Spleen (tissue), 11 donors: ENCODE measurements around the gene TAF11L2. TPM values are rescaled to one million over a fixed set of nuclear protein-coding genes. Genes with fewer than 3 reads are reported as not detected.
"Not testable (repeated sequence)": the region's sequence is repeated elsewhere in the genome, so short reads cannot be mapped to it uniquely, and the experiment has no call there.

Experiments
- DNase-seq: peaks from one replicate; pipeline ENCODE4 v3.0.0-alpha.2; 2020
- H3K27ac ChIP-seq, 8 donors: fragments of 200-600 bp; sonication (generic) in 7 of 8; 1 replicate in 4 of 8; 2 replicates in 4 of 8; pipeline versions ENCODE4 v1.5.0 to v1.8.0; 2016 to 2021; ENCODE audit warnings: inconsistent platforms in 4 of 8, mild to moderate bottlenecking in 4 of 8, moderate library complexity in 1 of 8
- H3K27me3 ChIP-seq, 7 donors: fragments of 200-600 bp; sonication (generic) in 6 of 7; replicated peaks in 1 of 7; 1 replicate in 4 of 7; 2 replicates in 3 of 7; pipeline versions ENCODE4 v1.5.0 to v1.8.0; 2016 to 2021; ENCODE audit warnings: inconsistent platforms in 3 of 7, mild to moderate bottlenecking in 1 of 7
- H3K36me3 ChIP-seq, 6 donors: fragments of 200-600 bp; sonication (generic) in 5 of 6; 1 replicate in 4 of 6; 2 replicates in 2 of 6; pipeline versions ENCODE4 v1.5.0 to v1.8.0; 2016 to 2021; ENCODE audit warnings: inconsistent platforms in 2 of 6
- H3K4me1 ChIP-seq, 6 donors: fragments of 200-600 bp; sonication (generic) in 5 of 6; 1 replicate in 3 of 6; 2 replicates in 3 of 6; pipeline versions ENCODE4 v1.5.0 to v1.8.0; 2016 to 2021; ENCODE audit warnings: inconsistent platforms in 3 of 6
- H3K4me3 ChIP-seq, 8 donors: fragments of 200-600 bp; sonication (generic) in 7 of 8; 1 replicate in 4 of 8; 2 replicates in 4 of 8; pipeline versions ENCODE4 v1.5.0 to v1.8.0; 2016 to 2021; ENCODE audit warnings: inconsistent platforms in 4 of 8, mild to moderate bottlenecking in 4 of 8, moderate library complexity in 2 of 8
- H3K9me3 ChIP-seq, 8 donors: fragments of 200-600 bp; sonication (generic) in 7 of 8; 1 replicate in 4 of 8; 2 replicates in 4 of 8; pipeline versions ENCODE4 v1.5.0 to v1.8.0; 2016 to 2021; ENCODE audit warnings: inconsistent platforms in 4 of 8
- CTCF ChIP-seq, 11 experiments: fragments of 200-600 bp in 7 of 11; fragments of 450-650 bp in 4 of 11; sonication (generic) in 4 of 11; IDR thresholded peaks in 8 of 11; conservative IDR thresholded peaks in 3 of 11; 1 replicate in 7 of 11; 2 replicates in 4 of 11; pipeline versions ENCODE4 v1.4.0 to v1.8.0; 2016 to 2021; ENCODE audit warnings: antibody characterized with exemption in 11 of 11, inconsistent platforms in 4 of 11, mild to moderate bottlenecking in 1 of 11
- POLR2A ChIP-seq, 3 donors: fragments of 450-650 bp; IDR thresholded peaks; one replicate each; pipeline ENCODE4 v1.5.1; 2017; ENCODE audit warnings: antibody characterized with exemption in 3 of 3, mild to moderate bottlenecking in 1 of 3
- POLR2AphosphoS5 ChIP-seq, 3 donors: sonication (generic); formaldehyde crosslinking; IDR thresholded peaks; one replicate each; pipeline ENCODE4 v1.5.1; 2017; ENCODE audit warnings: antibody characterized with exemption in 3 of 3
- WGBS, 5 donors: extraction: QIAGEN DNeasy Blood & Tissue Kit in 3 of 5; methylation state at CpG; one replicate each; pipeline versions ENCODE4 v1.1.5 to v1.1.7; 2013 to 2018; 5-methylcytosine and 5-hydroxymethylcytosine counted together
- intact Hi-C: fragments of 100-400 bp; cut with DNase I; formaldehyde crosslinking; loops from one replicate; pipeline ENCODE4 v1.15.0; 2023; ENCODE audit warnings: low total_unique reads
- polyA plus RNA-seq, 3 donors: library from polyadenylated mRNA; stranded (reverse); fragments of 200-250 nt; gene quantifications; one replicate each; pipeline ENCODE4 v1.2.1, GENCODE V29; 2013
- total RNA-seq, 7 donors: library from RNA; depleted of rRNA in 3 of 7; stranded (reverse); fragments of >200 nt in 3 of 7; fragmentation: NEBNext Ultra II Directional in 4 of 7; extraction: Animal tissue kit (Norgen Biotek cat#: 25700) in 4 of 7; gene quantifications; one replicate each; pipeline versions ENCODE4 v1.1.0 to v1.2.1, GENCODE V29; 2016 to 2021
- donor health status: healthy with polysubstance abuse.
- donor health status: DM: no; HTN: no; CAD: no; lungs with moderate emphysema.
- donor health status: DM: no; HTN: no; CAD: no.
- donor health status: Bipolar disorder and iron deficiency.
- donor health status: healthy.
- donor health status: DM: no; HTN: no; CAD: no.
- donor health status: DM: yes; HTN: yes; CAD: no.

Gene TAF11L2
- total and polyA plus RNA-seq, 10 donors = not detected

DNA sequence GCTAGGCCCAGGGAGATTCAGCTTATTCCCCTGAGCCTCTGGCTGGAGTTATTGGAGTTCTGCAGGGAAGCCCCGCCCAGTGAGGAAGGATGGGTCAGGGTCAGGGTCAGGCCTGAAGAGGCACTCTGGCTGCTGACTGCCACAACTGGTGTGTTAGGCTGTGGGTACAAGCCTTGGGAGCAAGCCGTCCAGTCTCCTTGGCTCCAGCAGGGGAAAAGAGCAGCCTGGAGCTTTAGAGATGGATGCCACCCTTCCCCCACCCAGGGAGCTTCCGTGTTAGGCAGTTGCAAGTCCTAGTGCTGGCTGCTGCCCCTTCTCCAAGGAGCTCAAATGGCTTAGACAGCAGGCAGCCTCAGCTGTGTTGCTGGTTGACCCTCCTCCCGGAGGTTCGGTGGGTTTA lies 34.4 kb upstream of the TAF11L2 start:
- TF ChIP-seq POLR2AphosphoS5 (IDR thresholded peaks at IDR 0.05) (no peak), CTCF (IDR thresholded peaks at IDR 0.05 in 8 of 11, conservative IDR thresholded peaks at IDR 0.05 in 3 of 11) (no peak), POLR2A (IDR thresholded peaks at IDR 0.05) (no peak)

DNA sequence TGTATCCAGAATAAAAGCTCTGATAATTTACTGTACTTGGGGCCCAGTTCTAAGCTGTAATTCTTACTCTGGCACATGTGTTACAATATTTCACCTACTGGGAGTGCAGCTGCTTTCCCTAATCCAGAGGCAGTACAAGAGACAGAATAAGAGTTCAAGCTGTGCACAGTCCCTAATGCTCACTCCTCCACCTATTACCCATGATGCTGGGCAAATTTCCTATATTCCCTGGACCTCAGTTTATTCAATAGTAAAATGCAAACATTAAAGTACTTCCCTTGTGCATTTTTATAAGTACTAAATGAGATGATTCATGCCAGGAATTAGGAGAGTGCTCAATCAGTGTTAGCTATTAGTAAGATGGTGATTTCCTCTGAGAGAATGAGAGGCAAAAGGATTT lies 28.0 kb upstream of the TAF11L2 start:
- DNase-seq = no peak
- intact Hi-C loops = no loop called here
- H3K9me3 ChIP-seq = peaks cover 0 to 5% (median 0%) of the 10 kb centered on the region in 8 donors
- H3K4me1 ChIP-seq = peaks cover 0 to 5% (median 0%) of the 10 kb centered on the region in 6 donors
- no peak overlapping the region for H3K27ac ChIP-seq
- no peaks in the 10 kb centered on the region for H3K27me3 ChIP-seq
- TF ChIP-seq CTCF (IDR thresholded peaks at IDR 0.05 in 8 of 11, conservative IDR thresholded peaks at IDR 0.05 in 3 of 11) (no peak), POLR2A (IDR thresholded peaks at IDR 0.05) (no peak), POLR2AphosphoS5 (IDR thresholded peaks at IDR 0.05) (no peak)
- H3K36me3 ChIP-seq = no peaks in the 10 kb centered on the region
- no peak overlapping the region for H3K4me3 ChIP-seq

More for the DNA sequence above, 34.4 kb upstream of the TAF11L2 start:
- Histone ChIP-seq H3K9me3 (peaks cover 0 to 22% (median 5%) of the 10 kb centered on the region in 8 donors), H3K4me1 (no peaks in the 10 kb centered on the region), H3K4me3 (no peak overlapping the region), H3K27ac (no peak overlapping the region), H3K27me3 (no peaks in the 10 kb centered on the region), H3K36me3 (no peaks in the 10 kb centered on the region)
- 53 to 75% (median 70%) methylated on average over 5 of the region's 5 CpGs for WGBS, 5 donors
- intact Hi-C loops = no loop called here
- DNase-seq = no peak

DNA sequence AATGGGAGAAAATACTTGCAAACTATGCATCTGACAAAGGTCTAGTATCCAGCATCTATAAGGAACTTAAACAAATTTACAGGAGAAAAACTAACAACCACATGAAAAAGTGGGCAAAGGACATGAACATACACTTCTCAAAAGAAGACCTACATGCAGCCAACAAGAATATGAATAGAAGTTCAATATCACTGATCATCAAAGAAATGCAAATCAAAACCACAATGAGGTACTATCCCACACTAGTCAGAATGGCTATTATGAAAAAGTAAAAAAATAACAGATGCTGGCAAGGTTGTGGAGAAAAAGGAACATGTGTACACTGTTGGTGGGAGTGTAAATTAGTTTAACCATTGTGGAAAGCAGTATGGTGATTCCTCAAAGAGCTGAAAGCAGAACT lies 23.0 kb upstream of the TAF11L2 start:
- DNase-seq, intact Hi-C loops, H3K27me3 ChIP-seq, H3K4me3 ChIP-seq, H3K27ac ChIP-seq, H3K9me3 ChIP-seq, H3K36me3 ChIP-seq, H3K4me1 ChIP-seq: not testable (repeated sequence)

- H3K27ac ChIP-seq = no peak overlapping the region
- no peak for DNase-seq
- no peaks in the 10 kb centered on the region for H3K36me3 ChIP-seq
- 83 to 91% (median 87%) methylated on average over 3 of the region's 3 CpGs for WGBS, 5 donors
- no peaks in the 10 kb centered on the region for H3K9me3 ChIP-seq
- intact Hi-C loops = no loop called here
- TF ChIP-seq CTCF (IDR thresholded peaks at IDR 0.05 in 8 of 11, conservative IDR thresholded peaks at IDR 0.05 in 3 of 11) (no peak), POLR2A (IDR thresholded peaks at IDR 0.05) (no peak), POLR2AphosphoS5 (IDR thresholded peaks at IDR 0.05) (no peak)
- no peak overlapping the region for H3K4me3 ChIP-seq
- peaks cover 0 to 9% (median 0%) of the 10 kb centered on the region in 6 donors for H3K4me1 ChIP-seq
- no peaks in the 10 kb centered on the region for H3K27me3 ChIP-seq
These were observed 21.0 kb upstream of the TAF11L2 start for GRCh38 chr5:17477043-17477442.
